Fibroblast of mammary gland (primary cell): ENCODE measurements around the gene GEMIN7.

Source experiments
- DNase-seq: peaks from one replicate; pipeline ENCODE4 v3.0.0-alpha.2; 2010; ENCODE audit warnings: low read depth
- H3K4me3 ChIP-seq: 2 replicates; pipeline ENCODE4 v1.5.1; 2011; ENCODE audit warnings: low read depth, mild to moderate bottlenecking, low read length, moderate library complexity; ENCODE audit not compliant: control insufficient read depth
- CTCF ChIP-seq: conservative IDR thresholded peaks from 2 replicates; pipeline ENCODE4 v1.5.1; 2011; ENCODE audit warnings: low read depth, low read length, inconsistent platforms; ENCODE audit not compliant: control insufficient read depth, insufficient read depth

The GEMIN7 gene

GRCh38 chr19:45050036-45050435 lies 29.0 kb upstream of the GEMIN7 start:
- TF ChIP-seq CTCF, result no peak
- no peak for DNase-seq
- H3K4me3 ChIP-seq, result no peak overlapping the region

- DNase-seq, result no peak
- H3K4me3 ChIP-seq, result no peak overlapping the region
- TF ChIP-seq CTCF, result no peak
Measured at GRCh38 chr19:45051929-45052579, 27.0 kb upstream of the GEMIN7 start.

GRCh38 chr19:45056831-45057230 lies 22.2 kb upstream of the GEMIN7 start:
- no peak for TF ChIP-seq CTCF
- no peak overlapping the region for H3K4me3 ChIP-seq

GRCh38 chr19:45057444-45057843 lies 21.6 kb upstream of the GEMIN7 start:
- DNase-seq, result no peak
- no peak for TF ChIP-seq CTCF
- H3K4me3 ChIP-seq, result no peak overlapping the region

More at GRCh38 chr19:45056831-45057230, 22.2 kb upstream of the GEMIN7 start:
- DNase-seq, result no peak

GRCh38 chr19:45058622-45059159 lies 20.4 kb upstream of the GEMIN7 start:
- no peak for TF ChIP-seq CTCF
- no peak overlapping the region for H3K4me3 ChIP-seq
- no peak for DNase-seq

- peak; percentile 85 for DNase-seq
- TF ChIP-seq CTCF, result peak; percentile 92
- no peak overlapping the region for H3K4me3 ChIP-seq
Measured at GRCh38 chr19:45059258-45059965, 19.6 kb upstream of the GEMIN7 start.

- TF ChIP-seq CTCF, result no peak
Measured at GRCh38 chr19:45061965-45062364, 17.1 kb upstream of the GEMIN7 start.

More at GRCh38 chr19:45061965-45062364, 17.1 kb upstream of the GEMIN7 start:
- DNase-seq, result no peak
- H3K4me3 ChIP-seq, result no peak overlapping the region
